NCI-H128 (cell line): Measurements from ENCODE around the gene OR10H2.
"Not testable (repeated sequence)": the region's sequence is repeated elsewhere in the genome, so short reads cannot be mapped to it uniquely, and the experiment has no call there.

Experiments used
- DNase-seq: peaks from one replicate; lab custom pipeline; 2025; ENCODE audit not compliant: unreplicated experiment; lab: John Stamatoyannopoulos, UW

OR10H2 gene

DNA sequence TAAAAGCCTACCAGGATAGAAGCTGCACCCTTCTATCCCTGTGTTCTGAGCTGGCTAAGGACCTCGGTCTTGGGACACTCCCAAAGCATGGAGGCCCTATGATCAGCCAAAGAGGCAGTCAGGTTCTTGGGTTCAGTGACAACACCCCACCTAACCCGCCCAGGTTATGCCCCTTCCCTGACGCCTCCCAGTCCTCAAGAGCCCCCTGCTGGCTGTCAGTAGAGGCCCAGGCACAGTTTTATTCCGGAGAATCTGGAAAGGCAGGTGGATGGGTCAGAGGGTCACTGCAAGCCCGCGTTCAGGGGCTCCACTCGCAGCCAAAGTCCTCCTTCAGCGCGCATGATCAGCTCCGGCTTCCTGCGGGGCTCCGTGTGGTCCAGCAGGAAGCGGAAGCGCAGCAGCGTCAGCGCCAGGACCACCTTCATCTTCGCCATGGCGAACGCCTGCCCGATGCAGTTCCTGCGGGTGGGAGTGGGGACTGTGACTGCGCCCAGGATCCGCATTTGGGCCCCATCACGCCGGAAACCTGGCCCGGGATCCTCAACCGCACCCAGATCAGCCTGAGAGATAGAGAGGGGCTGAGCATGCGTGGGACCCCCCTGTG lies 32.2 kb downstream of the OR10H2 start:
- no peak for DNase-seq

- no peak for DNase-seq
Measured at GRCh38 chr19:15769586-15769985, 41.8 kb downstream of the OR10H2 start.

DNA sequence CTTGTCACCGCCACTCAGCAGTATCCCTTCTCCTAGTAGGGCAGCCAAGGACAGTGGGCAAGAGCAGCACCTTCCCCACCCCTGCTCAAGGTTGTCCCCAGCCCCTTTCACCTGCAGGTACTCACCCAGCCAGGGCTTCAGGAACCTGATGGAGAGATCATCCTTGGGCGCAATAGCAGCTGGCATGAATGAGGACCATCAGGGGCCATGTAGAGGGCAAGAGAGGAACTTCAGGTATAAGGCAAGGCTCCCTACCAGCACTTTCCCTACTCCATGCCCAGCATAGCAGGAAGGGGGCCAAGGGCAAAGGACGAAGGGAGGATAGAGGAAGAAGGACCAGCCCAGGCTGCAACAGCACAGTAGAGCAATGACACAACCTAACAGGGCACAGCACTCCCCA lies 46.3 kb downstream of the OR10H2 start:
- not testable (repeated sequence) for DNase-seq

GRCh38 chr19:15775249-15775648 lies 47.4 kb downstream of the OR10H2 start:
- no peak for DNase-seq

DNA sequence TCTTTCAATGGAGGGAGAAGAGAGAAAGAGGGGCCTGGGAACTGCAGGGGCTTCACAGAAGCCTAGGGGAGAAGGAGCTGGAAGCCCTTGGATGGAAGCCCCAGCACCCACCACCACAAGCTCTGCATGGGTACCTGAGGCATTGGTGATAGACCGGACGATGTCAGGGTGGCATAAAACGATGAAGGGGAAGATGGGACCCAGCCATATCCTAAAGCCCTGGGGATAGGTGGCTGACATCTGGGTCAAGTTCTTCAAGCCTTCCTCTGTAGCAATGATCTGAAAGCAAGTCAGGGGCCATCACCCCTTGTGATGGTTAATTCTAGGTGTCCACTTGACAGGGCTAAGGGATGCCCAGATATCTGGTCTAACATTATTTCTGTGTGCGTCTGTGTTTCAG lies 48.4 kb downstream of the OR10H2 start:
- DNase-seq = no peak

- DNase-seq = no peak
Measured at GRCh38 chr19:15776991-15777970, 49.5 kb downstream of the OR10H2 start.
